Suprapubic skin (tissue), 3 donors: Measurements from ENCODE around the gene ADAMTS15.

Experiments
- POLR2A ChIP-seq, 2 donors: fragments of 450-650 bp; IDR thresholded peaks; one replicate each; pipeline ENCODE4 v1.6.1; 2017; ENCODE audit warnings: antibody characterized with exemption in 2 of 2, mild to moderate bottlenecking in 2 of 2, moderate library complexity in 2 of 2
- TF ChIP-seq, protein P1 (sequence below), 2 donors: fragments of 200-600 bp in 1 of 2; fragments of 450-650 bp in 1 of 2; sonication (generic) in 1 of 2; IDR thresholded peaks; one replicate each; pipeline ENCODE4 v1.5.1; 2016 to 2019; ENCODE audit warnings: antibody characterized with exemption in 2 of 2, mild to moderate bottlenecking in 1 of 2, moderate library complexity in 1 of 2

DNA sequence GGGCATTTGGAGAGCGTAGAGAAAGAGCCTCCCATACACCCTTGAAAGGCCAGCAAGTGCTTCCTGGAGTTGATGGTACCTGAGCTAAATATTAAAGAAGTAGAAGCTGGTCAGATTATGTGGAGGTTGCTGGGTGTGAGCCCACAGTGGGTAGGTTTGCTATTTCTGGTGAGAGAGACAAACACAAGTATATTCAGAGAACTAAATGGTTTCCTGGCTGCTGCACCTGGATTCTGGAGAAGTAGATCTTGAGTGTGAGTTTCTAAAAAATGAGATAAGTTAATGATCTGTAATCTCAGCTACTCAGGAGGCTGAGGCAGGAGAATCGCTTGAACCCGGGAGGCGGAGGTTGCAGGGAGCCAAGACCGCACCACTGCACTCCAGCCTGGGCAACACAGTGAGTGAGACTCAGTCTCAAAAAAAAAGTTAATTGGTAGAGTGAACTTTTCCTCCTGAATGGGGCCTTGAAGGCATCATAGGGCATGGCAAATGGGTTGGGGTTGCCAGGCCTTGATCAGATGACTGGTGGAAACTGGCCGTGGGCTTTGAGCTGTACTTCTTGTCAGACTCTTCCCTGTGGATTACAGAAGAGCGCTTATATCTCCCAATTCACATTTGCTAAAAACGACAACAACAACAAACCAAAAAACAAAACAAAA lies 75.8 kb downstream of the ADAMTS15 start:
- TF ChIP-seq, protein P1, sequence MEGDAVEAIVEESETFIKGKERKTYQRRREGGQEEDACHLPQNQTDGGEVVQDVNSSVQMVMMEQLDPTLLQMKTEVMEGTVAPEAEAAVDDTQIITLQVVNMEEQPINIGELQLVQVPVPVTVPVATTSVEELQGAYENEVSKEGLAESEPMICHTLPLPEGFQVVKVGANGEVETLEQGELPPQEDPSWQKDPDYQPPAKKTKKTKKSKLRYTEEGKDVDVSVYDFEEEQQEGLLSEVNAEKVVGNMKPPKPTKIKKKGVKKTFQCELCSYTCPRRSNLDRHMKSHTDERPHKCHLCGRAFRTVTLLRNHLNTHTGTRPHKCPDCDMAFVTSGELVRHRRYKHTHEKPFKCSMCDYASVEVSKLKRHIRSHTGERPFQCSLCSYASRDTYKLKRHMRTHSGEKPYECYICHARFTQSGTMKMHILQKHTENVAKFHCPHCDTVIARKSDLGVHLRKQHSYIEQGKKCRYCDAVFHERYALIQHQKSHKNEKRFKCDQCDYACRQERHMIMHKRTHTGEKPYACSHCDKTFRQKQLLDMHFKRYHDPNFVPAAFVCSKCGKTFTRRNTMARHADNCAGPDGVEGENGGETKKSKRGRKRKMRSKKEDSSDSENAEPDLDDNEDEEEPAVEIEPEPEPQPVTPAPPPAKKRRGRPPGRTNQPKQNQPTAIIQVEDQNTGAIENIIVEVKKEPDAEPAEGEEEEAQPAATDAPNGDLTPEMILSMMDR (IDR thresholded peaks at IDR 0.05) = no peak
- no peak for TF ChIP-seq POLR2A (IDR thresholded peaks at IDR 0.05)
